Stomach (tissue), 9 donors: ENCODE results near the gene RNPEPL1. TPM values are rescaled to one million over a fixed set of nuclear protein-coding genes. Genes with fewer than 3 reads are reported as not detected.

Experiments
- DNase-seq, 2 donors: peaks; one replicate each; pipeline versions ENCODE4 v3.0.0 to v3.0.0-alpha.2; 2013 to 2019
- H3K27ac ChIP-seq, 5 donors: fragments of 200-600 bp in 4 of 5; sonication (generic) in 4 of 5; one replicate each; pipeline ENCODE4 v1.5.1; 2013 to 2019; ENCODE audit warnings: mild to moderate bottlenecking in 1 of 5, moderate library complexity in 1 of 5
- H3K27me3 ChIP-seq, 3 donors: fragments of 200-600 bp; sonication (generic); one replicate each; pipeline ENCODE4 v1.5.1; 2017 to 2019; ENCODE audit warnings: mixed run types in 1 of 3
- H3K36me3 ChIP-seq, 4 donors: fragments of 200-600 bp; sonication (generic); 1 replicate in 3 of 4; 2 replicates in 1 of 4; pipeline ENCODE4 v1.5.1; 2016 to 2019
- H3K4me1 ChIP-seq, 4 donors: fragments of 200-600 bp; sonication (generic); one replicate each; pipeline ENCODE4 v1.5.1; 2016 to 2019
- H3K4me3 ChIP-seq, 4 donors: fragments of 200-600 bp; sonication (generic) in 3 of 4; one replicate each; pipeline ENCODE4 v1.5.1; 2016 to 2019; ENCODE audit warnings: mild to moderate bottlenecking in 1 of 4
- H3K9me3 ChIP-seq, 4 donors: fragments of 200-600 bp; sonication (generic); one replicate each; pipeline ENCODE4 v1.5.1; 2016 to 2019
- CTCF ChIP-seq, 7 experiments: fragments of 450-650 bp in 4 of 7; fragments of 200-600 bp in 3 of 7; sonication (generic) in 3 of 7; IDR thresholded peaks; one replicate each; pipeline ENCODE4 v1.5.1; 2016 to 2019; ENCODE audit warnings: antibody characterized with exemption in 7 of 7, control low read depth in 2 of 7, mild to moderate bottlenecking in 1 of 7
- EP300 ChIP-seq: sonication (generic); formaldehyde crosslinking; IDR thresholded peaks from one replicate; pipeline ENCODE4 v1.6.1; 2017; ENCODE audit warnings: antibody characterized with exemption
- POLR2A ChIP-seq, 4 donors: fragments of 450-650 bp; IDR thresholded peaks; one replicate each; pipeline ENCODE4 v1.6.1; 2016; ENCODE audit warnings: antibody characterized with exemption in 4 of 4, control low read depth in 2 of 4, mild to moderate bottlenecking in 1 of 4, moderate library complexity in 1 of 4
- POLR2AphosphoS5 ChIP-seq, 3 donors: sonication (generic); formaldehyde crosslinking; IDR thresholded peaks; one replicate each; pipeline ENCODE4 v1.6.1; 2016; ENCODE audit warnings: antibody characterized with exemption in 3 of 3
- WGBS, 5 donors: extraction: QIAGEN DNeasy Blood & Tissue Kit in 3 of 5; methylation state at CpG; one replicate each; pipeline versions ENCODE4 v1.1.5 to v1.1.7; 2013 to 2018; 5-methylcytosine and 5-hydroxymethylcytosine counted together
- intact Hi-C: fragments of 100-400 bp; cut with DNase I; formaldehyde crosslinking; loops from one replicate; pipeline ENCODE4 v1.15.1; 2023; ENCODE audit warnings: low total_unique reads
- polyA plus RNA-seq, 3 donors: library from polyadenylated mRNA; stranded (reverse); fragments of 200-250 nt; gene quantifications; one replicate each; pipeline ENCODE4 v1.2.3, GENCODE V29; 2013
- total RNA-seq, 5 donors: library from RNA; depleted of rRNA; stranded (reverse); fragments of >200 nt; gene quantifications; one replicate each; pipeline versions ENCODE4 v1.1.0 to v1.2.3, GENCODE V29; 2014 to 2016
- donor health status: healthy with polysubstance abuse.
- donor health status: Bipolar disorder and iron deficiency.
- donor health status: healthy.

RNPEPL1 gene
- total and polyA plus RNA-seq, 8 donors = 32.7 to 196 (median 124) TPM

GRCh38 chr2:240620149-240620731, 52.0 kb downstream of the RNPEPL1 start:
- WGBS, 5 donors = 93 to 96% (median 94%) methylated on average over 8 to 13 of the region's 13 CpGs
- TF ChIP-seq CTCF (IDR thresholded peaks at IDR 0.05) (no peak), POLR2A (IDR thresholded peaks at IDR 0.05) (no peak), POLR2AphosphoS5 (IDR thresholded peaks at IDR 0.05) (no peak), EP300 (no peak)
- peaks cover 0 to 9% (median 0%) of the 10 kb centered on the region in 3 donors for H3K27me3 ChIP-seq
- no peak overlapping the region for H3K27ac ChIP-seq
- H3K36me3 ChIP-seq = peaks cover 0 to 58% (median 23%) of the 10 kb centered on the region in 4 donors
- H3K4me1 ChIP-seq = peaks cover 0 to 34% (median 3%) of the 10 kb centered on the region in 4 donors
- DNase-seq = no peak
- intact Hi-C loops = no loop called here
- no peak overlapping the region for H3K4me3 ChIP-seq
- peaks cover 0 to 5% (median 0%) of the 10 kb centered on the region in 4 donors for H3K9me3 ChIP-seq

GRCh38 chr2:240620859-240621258, 52.6 kb downstream of the RNPEPL1 start:
- Histone ChIP-seq H3K36me3 (peaks cover 0 to 58% (median 23%) of the 10 kb centered on the region in 4 donors), H3K27me3 (peaks cover 0 to 12% (median 0%) of the 10 kb centered on the region in 3 donors), H3K4me3 (no peak overlapping the region), H3K27ac (peak overlapping the region in 1 of 5 donors; percentile 27), H3K9me3 (peaks cover 0 to 5% (median 0%) of the 10 kb centered on the region in 4 donors), H3K4me1 (peaks cover 0 to 38% (median 4%) of the 10 kb centered on the region in 4 donors)
- no peak for TF ChIP-seq EP300
- TF ChIP-seq POLR2A (IDR thresholded peaks at IDR 0.05) = no peak
- no peak for TF ChIP-seq POLR2AphosphoS5 (IDR thresholded peaks at IDR 0.05)
- no peak for TF ChIP-seq CTCF (IDR thresholded peaks at IDR 0.05)
- intact Hi-C loops = no loop called here
- no peak for DNase-seq
- WGBS, 5 donors = 80 to 87% (median 83%) methylated on average over 7 of the region's 7 CpGs

- intact Hi-C loops = no loop called here
- peaks cover 0 to 12% (median 0%) of the 10 kb centered on the region in 3 donors for H3K27me3 ChIP-seq
- WGBS, 5 donors = 74 to 99% (median 79%) methylated on average over 6 to 9 of the region's 9 CpGs
- no peak overlapping the region for H3K4me3 ChIP-seq
- DNase-seq = no peak
- H3K4me1 ChIP-seq = peaks cover 0 to 38% (median 7%) of the 10 kb centered on the region in 4 donors
- no peak overlapping the region for H3K27ac ChIP-seq
- peaks cover 0 to 3% (median 0%) of the 10 kb centered on the region in 4 donors for H3K9me3 ChIP-seq
- H3K36me3 ChIP-seq = peaks cover 0 to 48% (median 23%) of the 10 kb centered on the region in 4 donors
- TF ChIP-seq POLR2AphosphoS5 (IDR thresholded peaks at IDR 0.05) = no peak
- no peak for TF ChIP-seq POLR2A (IDR thresholded peaks at IDR 0.05)
- TF ChIP-seq EP300 = no peak
- TF ChIP-seq CTCF (IDR thresholded peaks at IDR 0.05) = no peak
Measured at GRCh38 chr2:240622060-240622411, 53.8 kb downstream of the RNPEPL1 start.

- peak; percentile 45 to 54 for DNase-seq
- Histone ChIP-seq H3K4me1 (peaks cover 0 to 38% (median 7%) of the 10 kb centered on the region in 4 donors), H3K27ac (peak overlapping the region in 1 of 5 donors; percentile 19), H3K9me3 (no peaks in the 10 kb centered on the region), H3K36me3 (peaks cover 0 to 49% (median 18%) of the 10 kb centered on the region in 4 donors), H3K27me3 (peaks cover 0 to 12% (median 0%) of the 10 kb centered on the region in 3 donors), H3K4me3 (no peak overlapping the region)
- TF ChIP-seq POLR2A (IDR thresholded peaks at IDR 0.05) (no peak), EP300 (no peak), CTCF (IDR thresholded peaks at IDR 0.05) (no peak), POLR2AphosphoS5 (IDR thresholded peaks at IDR 0.05) (no peak)
- 48 to 75% (median 67%) methylated on average over 30 to 37 of the region's 37 CpGs for WGBS, 5 donors
- intact Hi-C loops = no loop called here
Measured at GRCh38 chr2:240622531-240623235, 54.4 kb downstream of the RNPEPL1 start.
